ENCODE measurements around the gene CPNE1.
"Not testable (repeated sequence)": the region's sequence is repeated elsewhere in the genome, so short reads cannot be mapped to it uniquely, and the experiment has no call there.

The CPNE1 gene

DNA sequence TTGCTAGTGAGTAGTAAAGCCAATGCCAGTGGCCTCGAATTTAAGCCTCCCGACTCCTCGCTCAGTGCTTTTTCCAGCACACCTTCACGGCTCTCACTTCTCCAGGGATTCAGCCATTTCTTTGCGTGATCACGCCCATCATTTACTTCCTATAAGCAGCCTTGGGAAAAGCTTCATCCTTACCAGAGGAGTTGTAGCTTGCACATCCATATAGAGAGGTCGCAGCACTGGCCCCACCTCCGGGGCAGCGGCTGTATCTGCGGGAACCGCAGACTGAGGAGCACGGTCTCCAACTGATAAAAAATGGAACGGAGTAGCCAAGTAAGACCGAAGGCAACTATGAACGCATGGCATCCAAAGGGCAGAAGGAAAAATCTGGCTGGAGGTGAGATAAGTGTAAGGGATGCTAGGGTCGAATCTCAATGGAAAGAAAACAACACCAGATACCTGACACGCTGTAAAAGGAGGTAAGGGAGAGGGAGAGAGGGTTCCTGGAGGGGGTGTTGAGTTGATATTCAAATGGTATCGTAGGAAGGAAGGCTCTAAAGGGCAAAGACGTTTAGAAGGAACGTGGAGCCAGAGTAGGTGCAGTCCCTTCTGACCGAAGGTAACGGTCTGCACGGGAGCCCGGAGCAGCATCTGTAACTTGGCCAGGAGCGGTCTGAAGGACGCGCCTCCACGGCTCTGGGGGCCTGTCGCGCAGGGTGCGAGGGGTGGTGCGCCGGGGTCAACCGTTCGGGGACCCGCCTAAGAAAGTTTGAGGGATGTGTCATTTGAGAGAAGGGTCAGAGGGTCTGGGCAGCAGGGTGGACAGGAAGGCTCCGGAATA lies 33.8 kb upstream of the CPNE1 start:
- no peak for DNase-seq (ENCODE audit: low read depth)

DNA sequence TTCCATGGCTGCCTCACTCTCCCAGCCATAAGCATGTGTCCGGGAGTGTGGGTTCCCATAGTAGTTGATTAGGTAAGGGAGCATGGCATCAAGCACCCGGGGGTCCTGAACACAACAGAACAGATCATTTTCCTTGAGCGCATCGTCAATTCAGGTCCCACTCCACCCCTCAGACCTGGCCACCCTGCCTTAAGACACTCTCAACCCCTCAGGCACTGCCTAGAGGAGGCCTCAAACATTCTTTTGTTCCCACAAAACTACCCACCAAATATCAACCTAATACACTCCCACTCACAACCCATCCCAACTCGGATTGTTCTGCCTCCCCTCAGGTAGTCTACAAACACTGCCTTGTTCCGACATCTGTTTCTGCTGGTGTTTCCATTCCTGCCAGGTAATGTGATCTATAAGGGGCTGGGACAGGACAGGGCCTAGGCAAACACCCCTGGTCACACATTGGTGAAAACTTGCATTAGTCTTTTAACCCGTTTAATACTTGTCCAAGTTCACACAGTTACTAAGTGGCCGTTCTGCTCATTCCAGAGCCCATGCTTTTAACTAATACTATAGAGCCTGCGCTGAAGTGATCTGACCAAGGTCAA lies 33.1 kb upstream of the CPNE1 start:
- no peak for DNase-seq (ENCODE audit: low read depth)

DNA sequence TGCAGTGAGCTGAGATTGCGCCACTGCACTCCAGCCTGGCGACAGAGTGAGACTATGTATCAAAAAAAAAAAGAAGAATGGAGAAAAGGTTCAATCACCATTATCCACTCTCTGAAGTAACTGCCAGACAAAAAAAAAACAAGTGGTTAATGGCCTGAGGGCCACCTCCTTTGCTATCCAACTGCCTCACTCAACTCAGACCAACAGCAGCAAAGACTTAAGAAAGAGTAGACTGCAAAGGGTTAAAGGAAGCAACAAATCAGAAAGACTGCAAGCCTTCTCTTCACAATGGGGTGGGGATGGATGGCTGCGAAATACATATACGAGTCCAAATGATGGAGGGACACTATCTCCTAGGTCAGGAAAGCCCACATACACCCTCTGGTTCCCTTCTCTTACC lies 31.3 kb upstream of the CPNE1 start:
- DNase-seq (ENCODE audit: low read depth), result no peak

DNA sequence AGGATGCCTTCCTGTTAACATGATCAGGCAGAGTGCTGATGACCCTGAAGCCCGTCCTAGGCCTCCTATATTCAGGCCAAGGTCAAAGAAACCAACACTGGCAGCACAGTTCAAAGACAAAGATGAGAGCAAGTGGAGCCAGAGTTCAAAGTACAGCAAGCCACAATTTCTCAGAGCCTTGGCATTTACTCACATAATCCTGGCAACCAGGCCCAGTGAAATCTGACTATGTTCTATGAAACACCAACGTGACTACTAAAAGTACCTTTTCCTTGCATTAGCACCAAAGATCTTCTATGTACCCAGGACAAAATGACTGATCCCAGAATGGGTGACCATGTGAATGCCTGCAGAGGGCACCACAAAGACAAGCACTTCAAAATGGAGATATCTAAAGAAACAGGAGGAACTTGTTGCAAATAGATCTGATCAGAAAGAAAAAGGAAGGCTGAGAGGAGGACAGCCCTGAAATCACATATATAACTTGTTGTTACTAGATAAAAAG lies 30.6 kb upstream of the CPNE1 start:
- DNase-seq (ENCODE audit: low read depth), result no peak

DNA sequence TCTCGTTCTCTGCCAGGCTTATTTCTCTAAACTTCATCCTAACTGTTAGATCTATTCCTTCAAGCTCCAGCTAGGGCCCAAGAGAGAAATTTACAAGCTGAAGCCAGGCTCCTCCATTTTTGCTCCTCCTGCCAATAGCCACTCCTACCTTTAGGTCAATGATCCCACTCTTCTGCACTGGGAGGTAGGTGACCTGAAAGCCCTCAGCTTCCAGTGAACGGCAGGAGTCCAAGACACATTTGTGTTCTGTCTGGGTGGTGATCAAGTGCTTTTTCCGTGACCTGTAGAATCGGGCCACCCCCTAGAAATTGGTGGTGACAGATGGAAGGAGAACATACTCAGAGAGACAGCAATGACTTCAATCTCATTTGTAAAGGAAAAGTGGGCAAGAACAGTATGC lies 25.6 kb upstream of the CPNE1 start:
- no peak for DNase-seq (ENCODE audit: low read depth)

DNA sequence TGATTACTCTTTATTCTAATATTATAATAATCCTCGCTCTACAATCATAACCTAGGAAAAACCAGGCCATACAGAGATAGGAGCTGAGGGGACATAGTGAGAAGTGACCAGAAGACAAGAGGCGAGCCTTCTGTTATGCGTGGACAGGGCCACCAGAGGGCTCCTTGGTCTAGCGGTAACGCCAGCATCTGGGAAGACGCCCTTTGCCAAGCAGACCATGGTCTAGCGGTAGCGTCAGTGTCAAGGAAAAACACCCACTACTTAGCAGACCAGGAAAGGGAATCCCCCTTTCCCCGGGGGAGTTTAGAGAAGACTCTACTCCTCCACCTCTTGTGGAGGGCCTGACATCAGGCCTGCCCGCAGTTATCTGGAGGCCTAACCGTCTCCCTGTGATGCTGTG lies 22.2 kb upstream of the CPNE1 start:
- not testable (repeated sequence) for DNase-seq (ENCODE audit: low read depth)

DNA sequence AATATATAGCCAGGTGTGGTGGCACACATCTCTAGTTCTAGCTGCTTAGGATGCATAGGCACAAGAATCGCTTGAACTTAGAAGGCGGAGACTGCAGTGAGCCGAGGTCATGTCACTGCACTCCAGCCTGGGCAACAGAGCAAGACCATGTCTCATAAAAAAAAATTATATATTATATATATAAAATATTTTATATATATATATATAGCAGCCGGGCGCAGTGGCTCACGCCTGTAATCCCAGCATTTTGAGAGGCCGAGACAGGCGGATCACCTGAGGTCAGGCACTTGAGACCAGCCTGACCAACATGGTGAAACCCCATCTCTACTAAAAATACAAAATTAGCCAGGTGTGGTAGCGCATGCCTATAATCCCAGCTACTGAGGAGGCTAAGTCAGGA lies 20.7 kb upstream of the CPNE1 start:
- not testable (repeated sequence) for DNase-seq (ENCODE audit: low read depth)

DNA sequence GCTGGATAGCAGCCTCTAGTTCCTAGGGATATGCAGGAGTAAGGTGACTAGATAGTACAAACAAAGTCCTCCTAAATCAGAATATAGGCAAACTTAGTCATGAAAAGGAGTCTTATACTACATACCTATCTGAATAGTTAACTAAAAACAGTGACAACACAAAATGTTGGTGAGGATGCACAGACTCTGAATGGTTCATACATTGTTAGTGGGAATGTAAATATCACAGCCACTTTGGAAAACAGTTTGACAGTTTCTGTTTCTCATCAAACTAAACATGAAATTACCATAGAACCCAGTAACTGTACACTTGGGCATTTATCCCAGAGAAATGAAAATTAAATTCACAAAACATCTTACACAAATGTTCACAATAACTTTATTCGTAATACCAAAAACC lies 17.3 kb upstream of the CPNE1 start:
- no peak for DNase-seq (ENCODE audit: low read depth)

DNA sequence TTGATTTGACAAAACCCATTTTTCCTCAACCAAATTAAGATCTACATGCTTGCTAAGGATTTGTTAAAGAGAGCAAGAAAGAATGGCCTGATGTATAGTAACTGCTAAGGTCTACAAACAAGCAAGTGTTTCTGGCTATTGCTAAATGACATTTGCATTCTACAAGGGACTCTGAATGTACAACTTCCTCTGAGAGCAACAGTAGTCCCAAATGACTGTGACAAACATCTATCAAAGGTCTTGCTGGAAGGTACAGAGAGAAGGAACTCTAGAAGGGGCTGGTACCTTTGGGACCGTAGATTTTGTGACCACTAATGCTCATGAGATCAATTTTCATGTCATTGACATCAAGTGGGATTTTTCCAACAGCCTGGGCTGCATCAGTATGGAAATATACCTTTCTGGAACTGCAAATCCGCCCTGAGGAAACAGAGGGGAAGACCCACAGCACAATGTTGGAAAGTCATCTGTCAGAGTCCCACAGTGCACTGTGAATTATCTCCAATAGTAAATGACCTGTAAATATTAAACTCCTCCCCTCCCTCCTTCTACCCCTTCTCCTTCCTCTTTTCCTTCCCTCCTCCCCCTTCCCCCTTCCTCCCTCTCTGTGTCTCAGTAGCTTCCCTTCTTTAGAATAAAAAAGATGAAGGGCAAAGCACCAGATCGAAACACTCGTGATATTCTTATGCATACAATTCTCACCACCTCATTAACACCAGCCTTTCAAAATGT lies 15.9 kb upstream of the CPNE1 start:
- DNase-seq (ENCODE audit: low read depth), result no peak

DNA sequence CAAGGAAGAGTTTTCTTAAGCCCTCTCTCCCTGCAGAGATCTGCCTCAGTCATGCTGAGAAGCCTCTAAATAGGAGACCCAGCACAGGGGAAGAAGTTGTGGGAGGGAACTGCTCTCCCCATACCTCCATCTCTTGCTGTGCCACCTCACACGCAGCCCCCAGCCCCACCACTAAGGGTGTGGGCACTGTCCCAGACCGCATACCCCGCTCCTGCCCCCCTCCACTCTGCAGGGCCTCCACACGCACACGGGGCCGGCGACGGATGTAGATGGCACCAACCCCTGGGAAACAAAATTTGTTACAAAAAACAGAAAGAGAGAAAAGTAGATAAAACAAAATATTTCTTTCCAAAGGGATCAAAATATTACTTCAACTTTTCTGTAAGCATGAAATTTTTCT lies 10.2 kb upstream of the CPNE1 start:
- no peak for DNase-seq (ENCODE audit: low read depth)

DNA sequence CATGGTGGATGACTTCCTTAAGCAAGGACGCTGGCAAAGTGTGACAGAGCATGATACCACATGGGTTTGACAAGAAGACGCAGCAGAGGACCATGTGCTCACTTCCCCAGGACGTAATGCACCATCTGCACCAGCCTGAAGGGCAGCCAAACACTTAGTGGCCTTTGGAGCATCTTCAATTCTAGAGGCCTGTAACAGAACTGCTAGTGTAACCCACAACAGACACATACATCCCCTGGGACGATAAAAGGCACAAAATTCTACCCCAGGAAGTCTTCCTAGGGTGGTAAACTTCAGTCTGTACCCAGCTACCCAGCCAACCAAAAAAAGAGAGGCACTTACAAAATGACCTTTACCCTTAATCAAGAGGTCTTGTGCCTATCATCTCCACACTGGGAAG lies 9.2 kb upstream of the CPNE1 start:
- DNase-seq (ENCODE audit: low read depth), result no peak

DNA sequence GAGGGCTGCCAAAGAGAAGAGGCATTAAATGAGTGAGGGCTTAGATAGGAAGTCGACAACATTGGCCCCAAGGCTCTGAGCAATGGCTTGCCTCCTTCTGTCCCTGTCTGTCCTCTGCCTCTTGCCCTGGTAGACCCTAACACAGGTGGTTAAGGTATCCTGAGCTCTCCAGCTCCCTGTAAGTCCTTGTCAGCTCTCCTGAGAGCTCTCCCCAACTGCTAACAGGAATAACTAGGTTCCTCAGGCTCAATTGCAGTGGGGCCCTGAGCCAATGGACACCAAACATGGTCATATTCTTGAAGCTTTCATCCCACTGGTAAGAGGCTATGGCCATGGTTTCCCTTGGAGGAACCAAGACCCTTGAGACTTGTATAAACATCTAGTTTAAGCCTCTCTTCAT lies 5.0 kb upstream of the CPNE1 start:
- DNase-seq (ENCODE audit: low read depth), result no peak

DNA sequence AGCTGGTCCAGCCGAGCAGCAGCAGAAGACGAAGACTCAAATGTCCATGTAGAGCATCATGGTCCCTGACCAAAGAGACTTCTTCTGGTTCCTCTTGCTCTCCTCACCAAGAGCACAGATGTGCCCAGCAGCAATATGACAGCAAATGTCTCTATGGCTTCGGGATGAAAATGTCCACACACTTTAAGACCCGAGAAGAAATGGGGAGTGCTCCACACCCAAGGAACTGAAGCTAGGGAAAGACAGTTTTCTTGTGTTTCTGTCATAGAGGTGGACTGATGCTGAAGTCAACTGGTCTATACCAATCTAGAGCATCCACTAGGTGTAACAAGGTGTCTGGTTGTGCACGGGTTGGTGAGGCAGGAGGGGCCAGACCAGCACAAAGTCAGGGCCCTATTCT lies 4.5 kb upstream of the CPNE1 start:
- DNase-seq (ENCODE audit: low read depth), result no peak

DNA sequence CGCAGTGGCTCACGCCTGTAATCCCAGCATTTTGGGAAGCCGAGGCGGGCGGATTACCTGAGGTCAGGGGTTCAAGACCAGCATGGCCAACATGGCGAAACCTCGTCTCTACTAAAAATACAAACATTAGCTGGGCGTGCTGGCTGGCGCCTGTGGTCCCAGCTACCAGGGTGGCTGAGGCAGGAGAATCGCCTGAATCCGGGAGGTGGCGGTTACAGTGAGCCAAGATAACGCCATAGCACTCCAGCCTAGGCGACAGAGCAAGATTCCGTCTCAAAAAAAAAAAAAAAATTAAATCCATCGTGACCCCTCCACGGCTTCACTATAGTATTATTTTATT lies 1.2 kb upstream of the CPNE1 start:
- no peak for DNase-seq (ENCODE audit: low read depth)

DNA sequence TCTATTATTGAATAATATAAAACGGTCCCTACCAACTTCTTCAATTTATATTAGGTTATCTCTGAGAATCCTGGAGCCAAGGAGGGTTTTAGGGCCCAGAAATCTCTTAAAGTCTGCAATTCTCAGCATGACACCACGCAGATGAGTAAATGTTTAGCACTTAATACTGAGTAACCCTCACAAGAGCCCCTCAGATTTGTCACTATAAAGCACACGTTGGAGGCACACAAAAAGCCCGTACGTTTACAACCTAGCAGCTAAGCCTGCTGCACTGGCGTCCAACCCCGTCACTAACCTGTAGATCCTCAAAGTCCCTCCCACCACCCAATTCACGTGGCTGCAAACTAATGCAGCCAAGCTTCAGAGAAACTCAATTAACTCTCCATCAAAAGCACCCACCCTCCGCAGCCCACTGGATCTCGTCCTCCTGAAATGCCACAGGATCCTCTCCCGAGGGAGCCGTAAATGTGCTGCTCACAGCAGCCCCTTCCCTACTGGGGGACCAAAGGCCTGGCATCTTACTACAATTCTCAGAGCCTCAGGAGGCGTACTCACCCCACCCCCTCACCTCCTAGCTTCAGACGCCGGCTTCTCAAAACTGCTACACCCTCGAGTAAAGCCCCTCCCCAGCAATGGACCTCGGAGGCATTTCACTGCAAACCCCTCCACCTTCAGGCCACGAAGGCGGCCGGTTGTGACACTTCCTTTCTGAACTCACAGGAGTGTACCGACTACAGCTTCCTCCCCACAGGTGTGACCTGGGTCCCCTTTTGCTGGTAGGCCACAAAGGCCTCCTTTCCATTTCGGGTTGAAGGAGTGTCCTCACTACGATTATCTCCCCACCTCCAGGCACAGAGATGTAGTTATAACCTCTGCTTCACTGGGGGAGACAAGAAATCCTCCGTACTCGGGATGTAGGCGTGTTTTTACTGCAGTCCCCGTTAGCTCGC lies 909 bp downstream of the CPNE1 start:
- peak; percentile 47 for DNase-seq (ENCODE audit: low read depth)

DNA sequence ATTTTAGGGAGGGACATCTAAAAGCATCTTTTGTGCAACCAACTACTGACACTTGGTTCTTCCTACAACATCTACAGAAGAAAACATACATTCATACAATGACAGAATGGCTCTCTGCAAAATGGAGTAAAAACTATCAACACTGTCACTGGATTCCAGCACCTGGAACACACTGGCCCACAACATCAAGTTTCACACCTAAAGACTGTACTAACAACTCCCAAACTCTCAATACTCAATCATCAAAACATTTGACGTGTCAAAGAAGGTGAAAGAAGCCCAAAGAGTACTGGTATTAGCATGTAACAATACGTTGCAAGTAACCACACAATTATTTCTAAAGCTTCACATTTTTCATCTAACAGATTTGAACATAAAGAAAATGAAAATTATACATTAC lies 2.1 kb downstream of the CPNE1 start:
- no peak for DNase-seq (ENCODE audit: low read depth)

DNA sequence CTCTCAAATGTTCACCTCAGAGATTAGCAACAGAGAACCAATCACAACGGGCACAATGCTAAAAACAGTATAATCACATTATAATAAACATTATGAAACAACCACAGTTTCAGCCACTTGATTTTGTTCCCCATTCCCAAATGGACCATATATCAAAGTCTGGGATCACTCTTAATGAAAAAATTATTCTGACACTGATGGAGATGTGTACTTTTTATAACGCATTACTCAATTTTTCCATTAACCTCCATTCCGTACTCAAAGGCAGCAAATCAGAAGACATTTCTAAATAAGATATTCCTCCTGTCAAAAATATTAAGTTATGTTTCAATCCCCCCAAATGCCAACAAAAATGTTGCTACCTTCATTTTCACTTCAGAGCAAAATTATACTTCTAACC lies 2.8 kb downstream of the CPNE1 start:
- DNase-seq (ENCODE audit: low read depth), result no peak

DNA sequence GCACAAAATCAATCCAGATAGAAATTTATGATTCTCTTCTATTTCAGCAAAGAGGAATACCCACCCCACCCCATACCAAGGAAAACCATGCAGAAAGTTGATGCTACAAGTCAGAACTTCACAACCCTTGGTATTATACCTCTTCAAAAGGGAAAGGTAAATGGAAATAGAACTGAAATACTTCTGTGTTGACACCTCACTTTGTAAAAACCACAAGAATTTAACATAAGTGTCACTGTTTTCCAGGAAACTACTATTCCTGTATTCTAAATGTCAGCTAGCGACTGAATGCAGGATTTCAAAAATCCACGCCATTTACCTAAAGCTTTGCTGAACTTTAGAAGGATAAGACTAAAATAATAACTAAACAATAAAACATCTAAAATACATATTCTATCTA lies 3.6 kb downstream of the CPNE1 start:
- no peak for DNase-seq (ENCODE audit: low read depth)

DNA sequence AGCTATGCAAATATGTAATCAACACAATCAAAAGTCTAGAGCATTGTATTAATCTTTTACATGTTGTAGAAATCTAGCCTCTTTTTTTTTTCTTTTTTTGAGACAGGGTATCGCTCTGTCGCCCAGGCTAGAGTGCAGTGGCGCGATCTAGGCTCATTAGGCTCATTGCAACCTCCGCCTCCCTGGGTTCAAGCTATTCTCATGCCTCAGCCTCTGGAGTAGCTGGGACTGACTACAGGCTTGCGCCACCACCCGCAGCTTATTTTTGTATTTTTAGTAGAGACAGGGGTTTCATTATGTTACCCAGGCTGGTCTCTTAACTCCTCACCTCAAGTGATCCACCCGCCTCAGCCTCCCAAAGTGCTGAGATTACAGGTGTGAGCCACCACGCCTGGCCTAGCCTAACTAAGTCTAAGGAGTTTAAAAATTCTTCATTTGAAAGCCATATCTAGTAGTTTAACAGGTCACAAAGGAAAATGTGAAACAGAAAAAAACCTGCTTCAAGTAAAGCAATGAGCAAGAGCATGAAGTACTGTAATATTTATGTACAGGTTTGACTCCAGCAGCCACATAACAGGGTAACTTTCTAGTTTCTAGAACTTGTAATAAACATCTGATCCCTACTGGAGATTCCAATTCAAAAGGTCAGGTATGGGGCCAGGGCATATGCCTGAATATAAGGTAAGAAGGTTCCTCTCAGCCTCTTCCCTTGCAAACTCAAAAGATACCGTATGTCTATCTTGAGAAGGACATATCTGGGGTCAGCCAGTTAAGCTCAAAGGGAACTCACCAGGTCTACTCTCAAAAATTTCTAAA lies 4.4 kb downstream of the CPNE1 start:
- DNase-seq (ENCODE audit: low read depth), result no peak

DNA sequence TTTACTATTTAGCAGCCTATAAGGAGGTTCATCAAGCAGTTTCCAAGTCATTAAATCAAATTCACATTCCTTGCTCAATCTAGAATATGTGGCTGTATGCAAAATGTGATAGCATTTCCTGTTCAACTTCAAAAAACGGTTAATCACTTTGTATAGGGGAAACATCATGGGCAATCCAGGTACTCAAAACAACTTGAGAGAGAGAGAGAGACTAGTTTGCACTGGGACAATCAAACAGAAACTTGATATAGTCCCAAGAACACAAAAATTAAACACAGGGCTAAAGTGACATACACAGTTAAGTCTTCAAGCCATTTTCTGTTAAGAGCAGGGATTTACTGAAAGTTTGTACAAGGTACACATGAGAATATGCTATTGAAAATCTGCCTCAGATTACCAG lies 7.4 kb downstream of the CPNE1 start:
- DNase-seq (ENCODE audit: low read depth), result no peak

DNA sequence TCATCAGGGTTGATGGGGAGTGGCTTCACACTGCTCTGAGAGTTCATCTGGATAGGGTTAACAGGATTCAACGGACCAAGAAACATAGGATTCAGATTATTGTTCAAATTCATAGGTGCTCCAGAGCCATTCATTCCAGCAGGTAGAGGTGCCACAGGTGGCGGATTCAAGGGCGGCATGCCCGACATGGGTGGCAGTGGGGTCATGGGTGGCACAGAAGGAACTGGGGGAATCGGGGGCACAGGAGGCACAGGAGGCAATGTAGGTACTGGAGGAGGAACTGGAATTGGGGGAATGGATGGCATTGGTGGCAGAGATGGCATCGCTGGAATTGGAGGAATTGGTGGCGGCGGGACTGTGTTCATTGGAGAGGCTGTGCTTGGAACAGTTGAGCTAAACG lies 10.3 kb downstream of the CPNE1 start:
- DNase-seq (ENCODE audit: low read depth), result no peak
